DOHH2 (cell line): ENCODE measurements around the gene MEST.

Experiments
- H3F3A ChIP-seq: fragments of 200-600 bp; sonication (generic), shearing (Covaris generic); 2 replicates; pipeline ENCODE4 v1.6.0; 2016; ENCODE audit warnings: antibody characterized with exemption, mild to moderate bottlenecking; ENCODE audit not compliant: control insufficient read depth, insufficient read depth
- H3K27ac ChIP-seq: fragments of 200-600 bp; sonication (generic); 2 replicates; pipeline ENCODE4 v1.5.1; 2014; ENCODE audit warnings: low read depth, mild to moderate bottlenecking, low read length, moderate library complexity
- H3K27me3 ChIP-seq: fragments of 200-600 bp; sonication (generic); 2 replicates; pipeline ENCODE4 v1.6.1; 2014; ENCODE audit warnings: mild to moderate bottlenecking, low read length, mixed read lengths; ENCODE audit not compliant: control insufficient read depth
- H3K36me3 ChIP-seq: fragments of 200-600 bp; sonication (generic); 2 replicates; pipeline ENCODE4 v1.6.1; 2014; ENCODE audit warnings: mild to moderate bottlenecking, low read length, moderate library complexity, mixed read lengths; ENCODE audit not compliant: control insufficient read depth
- H3K4me1 ChIP-seq: fragments of 200-600 bp; sonication (generic); 2 replicates; pipeline ENCODE4 v1.6.1; 2014; ENCODE audit warnings: mild to moderate bottlenecking, low read length, mixed read lengths; ENCODE audit not compliant: control insufficient read depth
- H3K4me2 ChIP-seq: fragments of 200-600 bp; sonication (generic); 2 replicates; pipeline ENCODE4 v1.6.0; 2014; ENCODE audit warnings: mild to moderate bottlenecking, low read length, moderate library complexity
- H3K4me3 ChIP-seq: fragments of 200-600 bp; sonication (generic); 2 replicates; pipeline ENCODE4 v1.5.1; 2014; ENCODE audit warnings: mild to moderate bottlenecking, low read length, mixed read lengths
- H3K79me2 ChIP-seq: fragments of 200-600 bp; sonication (generic); 2 replicates; pipeline ENCODE4 v1.6.1; 2014; ENCODE audit warnings: mild to moderate bottlenecking, low read length, mixed read lengths; ENCODE audit not compliant: control insufficient read depth
- H3K9me2 ChIP-seq: fragments of 200-600 bp; sonication (generic); replicated peaks from 2 replicates; pipeline ENCODE4 v1.6.1; 2014; ENCODE audit warnings: mild to moderate bottlenecking, low read length, mixed read lengths; ENCODE audit not compliant: control insufficient read depth
- H3K9me3 ChIP-seq: fragments of 200-600 bp; sonication (generic); 2 replicates; pipeline ENCODE4 v1.6.1; 2014; ENCODE audit warnings: antibody characterized with exemption, low read length, mixed read lengths; ENCODE audit not compliant: control insufficient read depth, insufficient read depth
- H4K20me1 ChIP-seq: fragments of 200-600 bp; sonication (generic); 2 replicates; pipeline ENCODE4 v1.6.0; 2014; ENCODE audit warnings: low read depth, mild to moderate bottlenecking, antibody characterized with exemption, low read length, moderate library complexity; ENCODE audit not compliant: control insufficient read depth, insufficient read depth
- EZH2phosphoT487 ChIP-seq: fragments of 200-600 bp; sonication (generic); IDR thresholded peaks from 2 replicates; pipeline ENCODE4 v1.6.1; 2017; ENCODE audit warnings: borderline replicate concordance, mild to moderate bottlenecking, antibody characterized with exemption, low read length, moderate library complexity, mixed read lengths
- TF ChIP-seq, protein P1 (sequence below): fragments of 200-600 bp; sonication (generic); IDR thresholded peaks from one replicate; pipeline ENCODE4 v1.5.1; 2014; ENCODE audit warnings: antibody characterized with exemption, mild to moderate bottlenecking, low read depth, low read length; ENCODE audit not compliant: poor library complexity, severe bottlenecking

The MEST gene

DNA sequence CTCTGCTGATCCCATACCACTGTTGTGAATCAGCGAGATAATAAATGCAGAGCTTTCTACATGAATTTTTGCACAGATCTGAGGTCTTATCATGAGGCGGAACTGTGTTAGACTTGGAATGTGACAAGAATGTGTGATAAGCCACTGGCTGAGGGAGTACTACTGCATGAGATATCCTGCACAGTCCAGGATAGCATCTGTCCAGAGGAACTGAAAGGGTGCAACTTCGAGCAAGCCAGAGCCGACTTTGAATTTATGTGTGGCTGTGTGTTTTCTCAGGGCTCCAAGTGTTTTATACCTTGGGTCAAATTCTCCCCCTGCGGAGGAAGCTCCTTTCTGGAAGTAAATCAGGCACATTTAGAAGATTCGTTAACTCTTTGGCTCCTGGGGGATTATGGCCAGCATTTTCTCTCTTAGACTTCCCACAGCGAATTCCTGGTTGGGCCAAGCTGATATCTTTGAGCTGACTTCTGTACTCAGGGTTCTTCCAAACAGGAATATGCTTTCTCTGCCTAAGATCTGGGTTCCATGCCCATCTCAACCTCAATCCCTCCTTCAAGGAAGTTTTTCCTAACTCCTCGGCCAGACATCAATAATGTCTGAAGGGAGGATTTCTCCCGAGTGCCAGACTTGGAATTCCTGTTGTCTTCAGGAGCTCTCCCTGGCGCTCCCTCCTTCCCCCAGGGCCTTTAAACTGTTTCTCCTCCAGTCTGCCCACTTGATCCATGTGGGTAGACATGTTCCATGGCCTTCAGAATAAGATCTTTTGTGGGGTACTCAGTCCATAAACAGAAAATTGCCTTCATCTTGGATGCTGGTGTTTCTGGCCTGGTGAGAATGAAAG, 2.5 kb upstream of the MEST start:
- Histone ChIP-seq H4K20me1 (no peaks in the 10 kb centered on the region), H3K4me3 (no peak overlapping the region), H3K9me3 (peaks cover 25% of the 10 kb centered on the region), H3K36me3 (no peaks in the 10 kb centered on the region), H3K4me1 (peaks cover 13% of the 10 kb centered on the region), H3K79me2 (no peaks in the 10 kb centered on the region), H3K27me3 (peaks cover 84% of the 10 kb centered on the region), H3F3A (no peaks in the 10 kb centered on the region), H3K4me2 (no peak overlapping the region), H3K9me2 (no peaks in the 10 kb centered on the region), H3K27ac (no peak overlapping the region)
- no peak for TF ChIP-seq EZH2phosphoT487
- TF ChIP-seq, protein P1, sequence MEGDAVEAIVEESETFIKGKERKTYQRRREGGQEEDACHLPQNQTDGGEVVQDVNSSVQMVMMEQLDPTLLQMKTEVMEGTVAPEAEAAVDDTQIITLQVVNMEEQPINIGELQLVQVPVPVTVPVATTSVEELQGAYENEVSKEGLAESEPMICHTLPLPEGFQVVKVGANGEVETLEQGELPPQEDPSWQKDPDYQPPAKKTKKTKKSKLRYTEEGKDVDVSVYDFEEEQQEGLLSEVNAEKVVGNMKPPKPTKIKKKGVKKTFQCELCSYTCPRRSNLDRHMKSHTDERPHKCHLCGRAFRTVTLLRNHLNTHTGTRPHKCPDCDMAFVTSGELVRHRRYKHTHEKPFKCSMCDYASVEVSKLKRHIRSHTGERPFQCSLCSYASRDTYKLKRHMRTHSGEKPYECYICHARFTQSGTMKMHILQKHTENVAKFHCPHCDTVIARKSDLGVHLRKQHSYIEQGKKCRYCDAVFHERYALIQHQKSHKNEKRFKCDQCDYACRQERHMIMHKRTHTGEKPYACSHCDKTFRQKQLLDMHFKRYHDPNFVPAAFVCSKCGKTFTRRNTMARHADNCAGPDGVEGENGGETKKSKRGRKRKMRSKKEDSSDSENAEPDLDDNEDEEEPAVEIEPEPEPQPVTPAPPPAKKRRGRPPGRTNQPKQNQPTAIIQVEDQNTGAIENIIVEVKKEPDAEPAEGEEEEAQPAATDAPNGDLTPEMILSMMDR = no peak

DNA sequence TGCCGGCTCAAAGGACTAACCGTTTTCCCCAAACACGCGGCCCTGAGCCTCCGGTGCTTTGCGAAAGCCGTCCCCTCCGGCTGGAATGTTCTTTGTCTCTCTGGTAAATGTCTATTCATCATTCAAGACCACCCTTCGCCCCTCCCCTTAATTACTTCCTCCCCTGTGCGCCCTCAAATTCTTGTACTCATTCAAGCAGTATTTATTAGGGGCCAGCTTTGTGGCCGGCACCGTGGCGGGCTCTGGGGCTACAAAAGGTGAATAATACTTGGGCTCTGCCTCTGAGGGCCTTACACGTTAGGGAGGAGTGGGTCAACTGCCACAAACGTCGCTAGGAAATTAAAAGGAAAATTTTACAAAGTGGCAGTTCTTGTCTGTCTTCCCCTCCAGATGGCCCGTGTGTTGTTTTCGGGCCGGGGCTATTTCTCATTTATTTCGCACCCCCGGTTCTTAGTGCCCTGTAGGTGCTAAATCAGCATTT, 1.5 kb upstream of the MEST start:
- no peaks in the 10 kb centered on the region for H3F3A ChIP-seq
- no peak overlapping the region for H3K4me2 ChIP-seq
- TF ChIP-seq, protein P1 = no peak
- no peak for TF ChIP-seq EZH2phosphoT487
- H3K4me3 ChIP-seq = no peak overlapping the region
- peaks cover 13% of the 10 kb centered on the region for H3K4me1 ChIP-seq
- no peaks in the 10 kb centered on the region for H3K36me3 ChIP-seq
- no peak overlapping the region for H3K27ac ChIP-seq
- H3K9me3 ChIP-seq = peaks cover 25% of the 10 kb centered on the region
- no peaks in the 10 kb centered on the region for H3K79me2 ChIP-seq
- H3K27me3 ChIP-seq = peaks cover 82% of the 10 kb centered on the region
- no peaks in the 10 kb centered on the region for H4K20me1 ChIP-seq
- H3K9me2 ChIP-seq = no peaks in the 10 kb centered on the region

GRCh38 chr7:130490888-130491804, 739 bp upstream of the MEST start:
- Histone ChIP-seq H3K27me3 (peaks cover 78% of the 10 kb centered on the region), H3K4me2 (no peak overlapping the region), H3K9me3 (peaks cover 25% of the 10 kb centered on the region), H3K27ac (no peak overlapping the region), H3K9me2 (no peaks in the 10 kb centered on the region), H3K36me3 (no peaks in the 10 kb centered on the region), H3F3A (no peaks in the 10 kb centered on the region), H3K4me1 (peaks cover 10% of the 10 kb centered on the region), H4K20me1 (no peaks in the 10 kb centered on the region), H3K79me2 (no peaks in the 10 kb centered on the region), H3K4me3 (no peak overlapping the region)
- TF ChIP-seq EZH2phosphoT487 = no peak
- TF ChIP-seq, protein P1 = no peak
